HG02970 (cell line): ENCODE results near the gene SLC7A10.
A peak's percentile ranks its signal among the peaks of the same experiment; 100 is the strongest.
"Not testable (repeated sequence)": the region's sequence is repeated elsewhere in the genome, so short reads cannot be mapped to it uniquely, and the experiment has no call there.

Source experiments
- ATAC-seq: cut with Tn5 transposase; IDR thresholded peaks from one replicate; pipeline ENCODE4 v1.9.1; 2021; ENCODE audit warnings: mild to moderate bottlenecking, moderate library complexity, moderate number of reproducible peaks; ENCODE audit not compliant: unreplicated experiment, low FRiP score

The SLC7A10 gene

GRCh38 chr19:33239223-33239975 is 13.7 kb upstream of the SLC7A10 start:
- no peak for ATAC-seq

DNA sequence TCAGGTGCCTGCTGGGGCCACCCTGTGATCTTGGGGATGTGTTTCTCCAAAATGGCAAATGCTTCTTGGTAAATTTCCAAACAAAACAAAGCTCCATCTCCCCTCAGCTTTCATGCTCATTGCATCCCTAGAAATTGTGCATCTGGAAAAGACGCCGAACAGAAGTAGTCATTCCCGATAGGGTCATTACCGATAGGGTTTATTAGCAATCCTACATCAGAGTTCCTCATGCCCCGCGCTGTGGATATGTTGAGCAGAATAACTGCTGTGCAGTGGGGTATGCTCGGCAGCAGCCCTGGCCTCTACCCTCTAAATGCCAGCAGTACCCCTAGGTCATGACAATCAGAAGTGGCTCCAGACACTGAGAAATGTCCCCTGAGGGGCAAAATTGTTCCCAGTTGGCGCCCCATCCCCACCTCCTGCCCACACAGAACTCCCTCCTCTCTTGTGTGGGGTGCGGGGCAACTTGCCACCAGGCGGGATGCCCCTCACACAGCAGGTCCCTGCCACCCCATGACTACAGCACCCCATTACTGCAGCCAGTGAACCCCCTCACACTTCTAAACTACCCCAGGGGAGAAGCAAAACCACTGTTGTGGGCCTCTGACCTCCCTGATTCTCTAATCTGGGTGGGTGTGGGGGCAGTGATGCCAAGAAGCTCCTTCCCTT is 13.0 kb upstream of the SLC7A10 start:
- ATAC-seq, result no peak

DNA sequence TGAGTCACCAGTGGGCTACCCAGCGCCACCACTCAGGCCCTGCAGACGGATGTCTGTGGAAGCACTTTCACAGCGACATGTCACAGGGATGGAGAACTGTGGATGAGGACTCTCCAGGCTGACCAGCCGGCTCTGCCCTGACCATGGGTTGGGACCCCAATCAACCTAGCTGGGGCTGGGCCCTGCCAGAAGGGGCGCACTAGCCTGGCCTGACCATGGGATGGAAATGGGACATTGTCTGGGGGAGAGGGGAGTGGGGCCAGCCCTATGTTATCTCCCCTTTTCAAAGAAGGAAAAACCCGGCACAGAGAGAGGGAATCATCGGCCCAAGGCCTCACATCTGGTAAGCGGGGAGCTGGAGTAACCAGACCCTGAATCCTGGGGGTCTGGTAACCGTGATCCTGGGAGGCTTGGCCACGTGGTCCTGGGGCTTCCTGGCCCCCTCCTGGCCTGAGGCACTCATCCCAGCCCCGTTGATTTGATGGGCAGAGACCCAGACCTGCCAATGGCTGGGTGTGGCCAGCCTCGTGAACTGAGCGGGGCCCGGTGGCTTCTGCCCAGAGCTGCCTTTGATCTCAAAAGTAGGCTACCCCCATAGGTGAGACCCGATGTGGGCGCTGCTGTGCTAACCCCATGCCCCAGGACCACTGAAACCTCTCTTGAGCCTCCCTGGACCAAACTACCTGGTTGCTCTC is 11.2 kb upstream of the SLC7A10 start:
- no peak for ATAC-seq

DNA sequence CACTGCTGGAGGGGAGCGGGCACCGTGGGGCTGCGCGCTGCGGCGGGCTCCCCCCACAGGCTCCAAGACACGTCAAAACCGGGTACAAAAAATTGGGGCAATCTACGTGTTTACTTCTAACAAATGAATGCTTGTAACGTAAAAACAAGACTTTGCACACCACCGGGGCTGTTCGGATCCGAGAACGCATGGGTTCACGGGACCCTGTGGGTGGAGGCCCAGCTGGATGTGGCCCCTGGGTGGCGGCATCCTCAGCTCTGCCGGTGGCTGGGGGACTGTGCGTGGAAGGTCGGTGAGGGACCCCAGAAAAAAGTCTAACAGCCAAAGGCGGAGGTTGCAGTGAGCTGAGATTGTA is 10.3 kb upstream of the SLC7A10 start:
- ATAC-seq, result no peak

DNA sequence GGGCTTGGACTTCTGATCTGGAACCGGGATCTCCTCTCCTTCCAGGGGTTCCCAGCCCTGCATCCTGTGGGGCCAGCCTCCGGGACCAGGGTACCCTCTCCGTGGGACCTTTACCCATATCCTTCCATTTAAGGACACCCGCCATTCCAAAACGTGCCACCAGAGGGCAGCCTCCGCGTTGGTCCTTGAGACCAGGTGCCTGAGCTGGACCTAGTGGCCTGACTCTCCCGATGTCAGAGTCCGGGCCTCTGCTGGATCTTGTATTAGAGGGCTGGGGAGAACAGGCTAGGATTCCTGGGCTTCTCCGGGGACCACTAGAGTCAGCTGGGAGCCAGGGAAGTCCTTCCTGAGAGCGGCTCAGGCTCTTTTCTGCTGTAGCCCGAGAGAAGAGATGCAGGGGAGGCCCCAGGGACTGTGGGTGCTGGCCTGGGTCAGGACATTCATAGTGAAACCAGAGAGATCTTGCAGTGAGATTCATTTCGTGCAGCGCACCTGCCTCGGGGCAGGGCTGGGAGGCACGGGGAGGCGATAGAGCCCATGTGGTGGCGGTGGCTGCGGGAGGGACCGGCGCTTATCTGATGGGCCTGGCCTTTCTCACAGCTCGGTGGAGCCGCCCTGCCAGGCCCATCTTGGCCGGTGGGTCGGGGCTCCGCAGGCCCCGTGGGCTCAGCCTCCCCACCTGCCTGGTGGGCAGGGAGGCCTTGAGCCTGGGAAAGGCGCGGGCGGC is 9.8 kb upstream of the SLC7A10 start:
- ATAC-seq, result peak; percentile 72

DNA sequence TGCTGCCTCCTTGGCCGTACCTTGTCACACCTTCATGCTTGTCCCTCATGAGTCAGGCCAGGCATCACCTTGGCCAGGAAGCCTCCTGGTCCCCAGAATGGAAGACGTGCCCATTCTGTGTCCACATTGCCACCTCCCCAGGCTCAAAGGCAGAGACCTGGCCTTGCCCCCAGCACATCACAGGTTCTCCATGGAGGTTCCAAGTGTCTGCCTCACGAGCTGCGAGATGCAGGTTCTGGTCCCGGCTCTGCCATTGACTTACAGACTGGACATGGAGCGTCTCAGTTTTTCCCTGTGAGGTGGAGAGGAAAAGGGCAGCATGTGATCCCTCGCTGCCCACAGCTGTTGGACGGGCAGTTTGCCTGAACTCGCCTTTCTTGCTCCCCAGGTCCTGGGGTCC is 9.1 kb upstream of the SLC7A10 start:
- ATAC-seq, result no peak

GRCh38 chr19:33234092-33234491 is 8.4 kb upstream of the SLC7A10 start:
- no peak for ATAC-seq

- no peak for ATAC-seq
These were observed 7.6 kb upstream of the SLC7A10 start for GRCh38 chr19:33233056-33233873.

DNA sequence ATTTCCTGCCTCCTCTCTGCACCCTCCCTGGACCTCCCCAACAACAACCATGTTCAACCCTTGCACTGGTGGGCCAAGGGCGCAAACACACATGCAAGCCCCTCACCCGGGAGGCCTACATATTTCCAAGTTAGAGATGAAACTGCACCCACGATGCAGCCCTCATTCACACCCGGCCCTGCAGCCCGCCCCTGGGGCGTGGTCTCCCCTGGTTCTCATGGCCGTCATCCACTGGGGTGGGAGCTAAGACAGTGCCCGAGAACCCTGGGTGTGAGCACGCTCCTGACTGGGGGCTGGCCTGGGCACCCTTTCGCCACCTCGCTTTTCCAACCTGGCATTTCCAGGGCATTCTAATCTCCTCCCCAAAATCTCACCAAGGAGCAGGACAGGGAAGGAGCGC is 7.0 kb upstream of the SLC7A10 start:
- ATAC-seq, result no peak

DNA sequence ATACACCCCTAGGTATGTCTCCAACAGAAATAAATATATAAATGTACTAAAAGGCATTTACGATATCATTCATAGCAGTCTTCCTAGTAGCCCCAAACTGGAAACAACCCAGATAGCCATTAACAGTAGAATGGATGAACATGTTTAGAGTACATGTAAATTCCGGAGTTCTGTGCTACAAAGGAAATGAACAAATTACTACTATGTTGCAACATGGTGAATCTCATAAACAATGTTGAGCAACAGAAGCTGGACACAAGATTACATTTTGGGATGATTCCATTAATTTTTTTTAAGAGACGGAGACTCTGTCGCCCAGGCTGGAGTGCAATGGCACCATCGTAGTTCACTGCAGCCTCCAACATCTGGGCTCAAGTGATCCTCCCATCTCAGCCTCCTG is 5.9 kb upstream of the SLC7A10 start:
- no peak for ATAC-seq

DNA sequence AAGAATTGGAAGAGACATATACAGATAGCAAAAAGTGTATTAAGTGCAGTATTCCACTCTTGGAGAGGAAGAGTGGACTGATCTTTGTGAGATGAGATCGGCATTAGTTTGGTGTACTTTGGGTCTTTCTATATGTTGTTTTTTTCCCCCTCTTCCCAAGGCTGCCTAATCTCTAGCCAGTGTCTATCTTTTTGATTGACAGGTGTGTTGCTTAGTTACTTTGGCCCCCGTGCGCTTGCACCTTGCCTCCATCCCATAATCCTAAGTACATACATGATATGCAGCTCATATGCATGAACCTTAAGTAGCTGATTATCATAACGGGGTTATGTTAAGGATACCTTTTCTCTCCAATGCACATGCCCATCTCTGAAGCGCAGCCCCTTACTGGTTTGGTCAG is 4.3 kb upstream of the SLC7A10 start:
- ATAC-seq, result no peak

DNA sequence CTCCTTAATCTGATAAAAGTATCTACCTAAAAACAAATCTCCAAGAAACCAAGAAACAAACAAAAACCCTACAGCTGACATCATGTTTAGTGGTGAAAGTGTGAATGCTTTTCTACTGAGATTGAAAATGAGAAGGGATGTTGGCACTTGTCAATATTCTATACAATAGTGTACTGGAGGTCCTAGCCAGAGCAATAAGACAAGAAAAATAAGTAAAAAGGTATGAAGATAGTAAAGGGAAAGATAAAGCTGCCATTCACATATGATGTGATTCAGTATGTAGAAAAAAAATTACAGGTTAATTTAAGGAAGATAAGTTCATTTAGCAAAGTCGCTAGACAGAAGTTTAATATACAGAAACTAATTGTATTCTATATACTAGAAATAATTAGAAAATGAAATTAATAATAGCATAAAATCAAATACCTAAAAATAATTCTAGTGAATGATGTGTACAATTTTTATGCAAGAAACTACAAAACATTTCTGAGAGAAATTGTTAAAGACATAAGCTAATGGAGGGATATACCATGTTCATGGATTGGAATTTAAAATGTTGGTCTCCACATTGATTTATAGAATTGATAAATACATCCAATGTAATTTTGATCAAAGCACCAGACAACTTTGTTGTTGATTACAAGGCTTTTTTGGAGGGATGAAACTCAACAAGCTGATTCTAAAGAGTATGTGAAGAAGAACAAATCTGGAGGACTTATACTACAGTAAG is 2.4 kb upstream of the SLC7A10 start:
- ATAC-seq, result no peak

- no peak for ATAC-seq
These were observed 1.6 kb upstream of the SLC7A10 start for GRCh38 chr19:33227242-33227650.

DNA sequence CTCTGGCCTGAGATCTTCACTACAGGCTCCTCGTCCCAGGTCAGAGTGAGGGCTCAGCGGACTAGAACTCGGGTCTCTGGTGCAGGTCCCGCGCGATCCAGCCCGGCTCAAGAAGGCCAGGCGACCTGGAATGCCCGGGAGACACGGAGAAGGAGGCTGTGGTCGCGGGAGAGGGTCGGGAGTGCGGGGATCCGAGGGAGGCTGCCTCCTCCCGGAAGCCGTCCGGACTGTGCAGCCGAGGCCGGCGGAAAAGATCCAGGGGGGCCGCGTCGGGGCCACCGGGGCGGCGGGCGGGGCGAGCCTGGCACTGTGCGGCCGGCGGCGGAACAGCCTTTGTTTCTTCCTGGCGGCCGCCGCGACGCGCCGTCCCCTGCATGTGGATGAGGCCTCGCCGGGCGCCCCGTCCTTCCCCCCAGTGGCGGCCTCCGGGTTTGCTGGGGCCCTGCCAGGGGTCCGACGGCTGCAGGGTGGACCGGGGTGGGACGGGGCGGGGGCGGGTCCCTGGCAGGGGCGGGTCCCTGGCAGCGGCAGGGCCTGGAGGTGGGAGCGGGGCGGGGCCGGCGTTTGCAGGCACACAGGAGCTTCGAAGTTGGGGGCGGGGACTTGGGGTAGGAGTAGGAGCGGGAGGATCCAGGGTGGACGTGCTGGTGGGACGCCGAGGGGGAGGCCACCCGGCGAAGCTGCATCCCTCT is 1.0 kb upstream of the SLC7A10 start:
- ATAC-seq, result no peak

DNA sequence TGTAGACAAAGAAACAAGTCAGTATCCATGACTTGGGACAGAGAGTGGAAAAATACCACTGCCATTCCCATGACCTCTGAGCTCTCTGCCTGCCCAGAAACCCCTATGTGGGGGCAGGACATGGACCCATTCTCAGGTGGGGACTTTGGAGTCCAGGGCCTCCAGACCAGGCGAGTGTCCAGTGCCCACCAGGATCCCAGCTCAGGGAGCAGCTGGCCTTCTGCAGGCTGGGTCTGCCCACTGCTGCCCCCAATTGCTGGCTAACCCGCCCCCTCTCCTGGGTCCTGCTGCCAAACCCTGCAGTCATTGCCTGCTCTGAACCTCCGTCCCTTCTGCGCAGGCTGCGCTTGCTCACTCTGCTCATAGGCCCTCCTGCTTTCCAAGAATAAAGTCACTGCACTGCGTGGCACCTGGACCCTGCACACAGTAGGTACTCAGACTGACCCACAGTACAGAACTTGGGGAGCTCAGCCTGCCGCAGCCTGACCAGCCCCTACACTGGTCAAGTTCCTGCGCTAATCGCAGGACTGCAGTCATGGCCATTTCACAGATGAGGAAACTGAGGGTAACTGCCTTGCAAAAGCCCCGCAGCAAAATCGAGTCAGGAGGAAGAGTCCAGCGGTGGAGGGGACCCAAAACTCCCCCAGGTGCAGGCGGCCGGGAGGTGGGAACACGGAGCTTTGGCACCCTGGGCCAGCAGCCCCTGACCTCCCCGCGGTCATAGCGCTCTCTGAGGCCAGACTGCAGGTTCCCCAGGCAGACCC is 774 bp downstream of the SLC7A10 start:
- ATAC-seq, result no peak

DNA sequence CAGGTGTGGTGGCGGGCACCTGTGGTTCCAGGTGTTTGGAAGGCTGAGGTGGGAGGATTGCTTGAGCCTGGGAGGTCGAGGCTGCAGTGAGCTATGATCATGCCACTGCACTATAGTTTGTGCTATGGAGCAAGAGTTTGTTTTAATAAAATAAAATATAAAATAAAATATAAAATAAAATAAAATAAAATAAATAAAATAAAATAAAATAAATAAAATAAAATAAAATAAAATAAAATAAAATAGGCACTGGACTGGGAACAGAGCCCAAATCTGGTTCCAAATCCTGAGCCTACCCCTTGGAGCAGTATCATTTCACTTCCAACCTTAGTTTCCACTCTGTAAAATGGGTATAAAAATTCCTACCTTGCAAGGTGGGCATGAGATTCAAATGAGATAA is 3.4 kb downstream of the SLC7A10 start:
- not testable (repeated sequence) for ATAC-seq

DNA sequence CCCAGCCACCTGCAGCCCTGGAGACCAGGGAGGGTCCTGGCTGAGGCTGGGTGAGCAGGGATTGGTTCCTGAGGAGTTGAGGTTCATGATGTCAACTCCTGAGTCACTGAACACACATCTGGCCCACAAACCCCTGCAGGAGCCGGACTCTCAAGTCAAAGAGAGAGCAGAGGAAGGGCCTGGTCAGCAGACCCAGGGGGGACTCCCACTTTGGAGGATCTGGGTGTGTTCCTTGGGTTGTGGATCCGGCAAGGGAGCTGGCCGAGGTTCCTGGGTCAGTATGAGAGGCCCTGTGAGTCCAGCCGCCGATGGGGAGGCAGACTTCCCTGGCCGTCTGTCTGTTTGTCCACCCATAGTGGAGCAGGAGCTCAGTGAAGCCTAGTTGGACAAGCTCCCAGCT is 4.0 kb downstream of the SLC7A10 start:
- ATAC-seq, result no peak

DNA sequence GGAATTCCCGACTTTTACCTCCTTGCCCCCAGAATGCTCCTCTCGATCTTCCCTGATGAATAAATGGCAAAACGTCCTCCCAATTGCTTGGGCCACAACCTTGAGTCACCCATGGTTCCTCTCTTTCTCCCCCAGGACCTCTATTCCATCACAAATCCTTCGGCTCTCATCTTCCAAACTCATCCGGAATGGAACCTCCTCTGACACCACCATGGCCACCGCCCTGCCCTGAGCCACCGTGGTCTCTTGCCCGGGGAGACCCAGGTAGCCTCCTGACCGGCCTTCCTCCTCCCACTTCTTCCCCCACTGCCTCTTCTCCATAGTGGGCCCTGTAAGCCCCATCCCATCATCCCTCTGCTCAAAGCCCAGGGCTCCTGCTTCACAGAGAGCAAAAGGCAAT is 4.9 kb downstream of the SLC7A10 start:
- no peak for ATAC-seq
